Lung microvascular endothelial cell (primary cell): ENCODE results near the gene BTBD16. TPM values are rescaled to one million over a fixed set of nuclear protein-coding genes. Genes with fewer than 3 reads are reported as not detected.
A peak's percentile ranks its signal among the peaks of the same experiment; 100 is the strongest.

Experiments used
- DNase-seq, 2 donors: peaks; one replicate each; pipeline versions ENCODE4 v3.0.0 to v3.0.0-alpha.2; 2010; ENCODE audit warnings: low read depth in 2 of 2
- total RNA-seq: library from RNA; depleted of rRNA; stranded (reverse); fragments of >200 nt; gene quantifications from 2 replicates; pipeline ENCODE4 v1.2.1, GENCODE V29; 2014

The BTBD16 gene
- total RNA-seq, 1 donor from 2014 or later = not detected

DNA sequence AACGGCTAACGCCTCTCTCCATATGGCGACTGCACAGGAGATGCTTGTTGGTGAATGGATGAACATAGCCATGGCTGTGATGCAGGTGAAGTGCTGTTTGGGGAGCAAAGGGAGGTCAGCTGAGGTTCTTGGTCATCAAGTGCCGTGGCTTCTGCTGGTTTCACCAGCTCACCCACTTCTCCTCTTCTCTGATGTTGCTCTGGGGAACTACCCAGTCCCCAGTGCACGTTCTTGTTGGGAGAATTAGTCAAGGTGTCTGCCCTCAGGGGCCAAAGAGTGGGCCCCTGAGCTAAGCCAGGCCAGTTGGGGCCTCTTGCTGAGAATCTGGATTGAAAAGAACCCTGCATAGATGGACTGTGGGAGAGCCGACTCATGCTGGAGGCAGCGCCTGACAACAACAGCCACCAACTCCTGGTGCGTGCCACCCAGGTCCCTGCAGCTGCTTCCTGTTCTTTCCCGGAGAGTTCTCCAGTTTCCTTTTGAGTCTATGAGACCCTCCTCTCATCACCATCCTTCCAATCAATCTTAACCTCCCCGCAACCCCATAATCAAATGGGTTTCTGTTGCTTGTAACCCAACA, 3.0 kb downstream of the BTBD16 start:
- DNase-seq = peak in 1 of 2 donors; percentile 50

DNA sequence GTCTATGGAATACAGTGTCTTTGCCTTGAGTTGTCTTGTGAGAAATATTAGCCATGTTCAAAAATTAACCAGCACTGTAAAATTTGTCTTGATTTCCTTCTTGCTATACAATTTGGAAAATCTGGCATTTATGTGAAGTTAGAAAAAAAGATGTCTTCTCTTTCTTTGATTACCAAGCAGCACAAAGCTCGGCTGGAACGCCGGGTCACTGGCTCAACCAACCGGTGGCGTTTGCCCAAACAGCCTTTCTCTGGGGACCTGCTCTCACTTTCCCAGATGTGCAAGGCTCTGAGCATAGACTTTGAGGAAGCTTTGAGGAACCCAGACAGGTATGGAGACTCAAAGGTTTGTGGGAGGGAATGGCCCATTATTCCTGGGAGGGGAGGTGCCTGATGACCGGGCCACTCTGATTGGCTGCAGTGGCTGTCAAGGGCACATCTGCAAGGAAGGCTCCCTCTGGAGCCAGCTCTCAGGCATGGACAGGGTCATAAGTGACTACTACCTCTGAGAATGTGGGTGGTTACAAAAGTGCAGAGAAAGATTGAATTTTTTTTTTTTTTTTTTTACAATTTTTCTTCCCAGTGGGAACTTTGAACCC, 5.6 kb downstream of the BTBD16 start:
- DNase-seq = no peak

DNA sequence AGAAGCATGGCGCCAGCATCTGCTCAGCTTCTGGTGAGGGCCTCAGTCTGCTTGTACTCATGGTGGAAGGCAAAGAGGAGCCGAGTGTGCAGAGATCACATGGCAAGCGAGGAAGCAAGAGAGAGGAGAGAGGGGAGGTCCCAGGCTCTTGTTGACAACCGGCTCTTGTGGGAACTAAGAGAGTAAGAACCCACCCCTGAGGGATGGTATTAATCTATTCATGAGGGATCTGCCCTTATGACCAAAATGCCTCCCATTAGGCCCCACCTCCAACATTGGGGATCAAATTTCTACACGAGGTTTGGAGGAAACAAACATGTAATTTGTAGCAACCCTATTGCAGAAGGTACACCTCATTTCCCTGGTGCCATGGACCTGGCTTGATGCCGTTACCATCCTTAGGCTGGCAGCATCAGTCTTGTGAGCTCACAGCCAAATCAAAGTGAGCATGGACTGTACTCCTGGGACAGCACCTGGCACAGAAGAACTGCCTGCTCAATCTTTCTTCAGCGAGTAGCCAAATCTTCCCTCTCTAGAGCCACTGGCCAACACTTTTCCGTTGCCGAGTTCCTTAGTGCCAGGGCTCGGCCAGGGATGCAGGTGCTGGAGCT, 6.5 kb downstream of the BTBD16 start:
- no peak for DNase-seq

DNA sequence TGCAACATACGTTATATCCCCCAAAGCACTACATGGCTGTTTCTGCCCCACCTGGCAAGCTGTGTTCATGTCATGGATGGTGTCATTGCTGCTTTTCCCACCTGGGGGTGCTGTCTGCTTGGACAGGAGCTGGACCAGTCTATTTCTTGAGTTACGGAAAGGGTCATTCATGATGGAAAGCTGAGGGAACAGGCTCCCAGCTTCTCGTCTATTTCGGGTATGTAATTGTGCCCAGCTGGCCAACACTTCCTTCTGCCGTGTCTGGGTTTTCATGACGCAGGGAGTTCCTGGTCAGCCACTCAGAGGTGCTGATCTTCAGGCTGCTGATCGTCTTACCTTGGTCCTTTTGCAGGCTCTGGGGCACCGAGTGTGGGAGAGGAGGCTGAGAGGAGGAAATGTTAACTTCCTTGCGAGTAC, 8.6 kb downstream of the BTBD16 start:
- peak; percentile 72 to 73 for DNase-seq

DNA sequence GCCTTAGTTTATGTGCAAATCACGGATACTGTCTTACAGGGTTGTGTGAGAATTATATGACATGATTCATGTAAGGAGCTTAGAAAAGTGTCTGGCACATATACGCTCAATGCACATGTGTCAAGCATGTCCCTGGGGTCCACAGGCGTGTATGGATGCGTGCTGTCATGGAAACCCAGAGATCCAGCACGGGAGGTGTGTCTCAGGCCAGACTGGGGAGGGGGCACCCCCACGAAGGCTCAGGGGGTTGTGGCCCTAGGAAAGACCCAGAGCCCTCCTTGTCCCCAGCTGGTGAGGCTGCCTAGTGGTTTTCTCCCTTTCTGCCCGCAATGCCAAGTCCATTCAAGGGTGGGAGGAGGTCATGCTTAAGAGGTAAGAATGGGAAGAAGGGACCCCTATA, 9.1 kb downstream of the BTBD16 start:
- DNase-seq = no peak

DNA sequence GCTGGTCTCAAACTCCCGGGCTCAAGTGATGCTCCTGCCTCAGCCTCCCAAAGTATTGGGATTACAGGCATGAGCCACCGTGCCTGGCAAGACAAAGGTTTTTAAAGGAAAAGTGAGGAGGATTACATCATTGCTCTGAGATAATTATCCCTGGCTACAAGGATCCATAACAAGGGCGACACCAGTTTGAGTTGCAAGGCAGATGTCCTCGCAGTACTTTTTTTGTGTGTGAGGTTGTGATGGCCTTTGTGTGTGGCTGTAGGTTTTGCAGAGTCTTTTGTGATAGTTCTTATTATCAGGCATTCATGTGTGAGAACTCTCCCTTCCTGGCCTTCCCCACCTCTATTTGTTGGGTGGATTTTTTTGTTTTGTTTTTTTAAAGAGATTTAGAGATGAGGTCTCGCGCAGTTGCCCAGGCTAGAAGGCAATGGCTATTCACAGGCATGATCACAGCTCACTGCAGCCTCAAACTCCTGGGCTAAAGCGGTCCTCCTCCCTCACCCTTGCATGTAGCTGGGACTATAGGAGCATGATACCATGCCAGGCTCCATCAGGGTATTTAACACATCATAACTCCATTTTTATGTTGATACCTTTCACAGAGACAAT, 10.0 kb downstream of the BTBD16 start:
- no peak for DNase-seq

DNA sequence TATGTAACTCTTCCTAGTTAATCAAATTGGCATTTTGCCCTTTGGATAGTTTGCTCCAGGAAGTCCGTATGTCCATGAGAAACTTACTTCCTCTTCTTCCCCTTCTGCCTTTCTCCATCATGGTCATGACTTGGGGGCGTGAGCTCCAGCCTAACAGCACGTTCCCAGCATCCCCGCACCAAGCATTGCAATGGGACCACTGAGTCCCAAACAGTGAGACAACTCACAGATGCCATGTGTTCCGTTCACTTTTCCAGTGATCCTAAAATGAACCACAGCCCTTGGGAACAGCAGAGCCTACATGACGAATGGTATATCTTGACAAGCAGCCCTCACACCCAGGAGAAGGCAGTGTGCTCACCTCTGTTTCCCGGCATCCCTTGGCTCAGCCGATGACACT, 10.7 kb downstream of the BTBD16 start:
- DNase-seq = no peak

DNA sequence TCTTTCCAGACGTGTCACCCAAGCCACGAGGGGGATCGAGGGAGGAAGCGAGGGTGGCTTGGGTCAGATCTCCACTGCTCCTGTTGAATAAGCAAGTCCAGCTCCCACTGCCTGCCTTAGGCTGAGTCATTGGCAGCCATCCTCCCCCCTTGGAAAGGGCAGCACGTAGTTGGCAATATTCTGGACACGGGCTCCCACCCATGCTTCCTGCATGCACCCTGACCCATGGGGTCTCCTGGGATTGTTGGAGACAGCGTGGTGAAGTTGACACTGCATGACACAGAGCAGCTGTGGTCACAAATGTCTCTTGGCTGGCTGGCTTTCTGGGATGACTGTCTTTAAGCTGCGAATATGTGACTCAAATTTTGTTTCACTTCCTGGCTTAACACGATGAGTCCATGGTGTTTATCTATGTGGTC, 11.2 kb downstream of the BTBD16 start:
- DNase-seq = peak in 1 of 2 donors; percentile 61

DNA sequence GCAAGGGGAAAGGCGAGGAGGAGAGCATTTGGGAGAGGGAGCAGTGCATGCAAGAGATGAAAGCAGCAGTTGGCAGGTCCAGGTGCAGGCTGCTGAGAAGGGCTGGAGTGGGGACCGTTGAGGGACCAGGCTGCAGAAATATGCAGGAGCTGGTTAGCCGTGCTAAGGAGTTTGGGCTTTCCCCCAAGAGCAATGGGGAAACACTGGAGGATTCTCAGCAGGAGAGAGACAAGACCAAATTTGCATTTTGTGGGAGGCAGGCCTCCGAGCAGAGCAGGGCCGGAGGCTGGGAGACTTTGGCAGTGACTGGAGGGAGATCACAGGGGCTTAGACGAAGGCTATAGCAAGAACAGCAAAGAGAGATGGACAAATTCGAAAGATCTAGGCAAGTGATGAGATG, 11.8 kb downstream of the BTBD16 start:
- DNase-seq = no peak

DNA sequence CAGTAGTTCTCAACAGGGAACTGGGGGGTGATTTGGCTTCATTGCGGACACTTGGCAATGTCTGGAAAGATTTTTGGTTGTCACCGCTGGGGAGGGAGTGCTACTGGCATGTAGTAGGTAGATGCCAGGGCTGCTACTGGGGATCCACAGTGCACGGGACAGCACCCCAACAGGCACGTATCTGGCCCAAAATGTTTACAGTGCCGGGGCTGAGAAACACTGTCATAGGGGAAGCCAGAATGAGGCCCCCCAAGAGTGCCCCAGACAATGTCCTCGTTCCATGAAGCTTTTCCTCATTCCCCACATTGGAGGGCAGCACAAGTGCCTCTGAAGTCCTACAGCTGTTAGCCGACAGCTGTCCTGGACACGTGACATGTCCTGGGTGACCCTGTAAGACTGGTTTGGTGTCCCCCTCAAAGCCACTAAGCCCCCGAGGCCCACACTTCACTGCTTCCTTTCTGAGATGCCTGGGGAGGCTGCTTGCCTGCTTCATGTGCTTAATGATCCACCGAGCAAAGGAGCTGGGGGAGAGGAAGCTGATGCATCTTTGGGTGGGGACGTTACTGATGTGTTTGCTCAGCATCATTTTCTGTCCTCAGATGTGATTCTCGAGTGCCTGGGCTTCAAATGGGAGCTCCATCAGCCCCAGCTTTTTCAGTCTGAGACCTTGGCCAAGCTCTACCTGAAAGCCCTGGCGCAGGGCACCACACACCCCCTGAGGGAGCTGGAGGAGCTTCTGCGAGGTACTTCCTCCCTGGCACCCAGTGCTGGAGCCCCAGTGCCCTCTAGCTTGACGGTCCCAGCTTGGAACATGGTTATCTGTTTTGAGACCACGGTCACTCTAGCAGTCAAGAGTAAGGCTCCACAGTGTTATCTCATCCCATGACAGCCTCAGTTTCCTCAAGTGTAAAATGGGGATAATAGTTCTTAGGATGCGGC, 14.7 kb downstream of the BTBD16 start:
- no peak for DNase-seq

DNA sequence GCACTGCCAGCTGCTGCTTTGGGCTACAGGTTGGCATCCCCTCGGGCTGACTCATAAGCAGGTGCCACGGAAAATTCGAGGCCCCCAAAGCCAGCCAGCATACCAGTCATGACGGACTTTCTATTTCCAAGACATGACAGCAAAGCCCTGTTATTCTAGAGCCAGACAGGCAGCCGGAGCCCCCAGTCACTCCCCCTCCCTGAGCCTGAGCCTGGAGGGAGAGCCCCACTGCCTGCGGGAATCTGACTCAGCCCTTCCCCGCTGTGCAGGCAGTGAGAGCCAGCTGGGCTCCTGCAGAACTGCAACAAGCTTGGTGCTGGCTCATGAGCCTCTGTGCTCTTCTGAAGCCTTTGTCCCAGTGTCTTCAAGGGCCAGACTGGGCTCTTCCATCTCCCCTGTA, 15.8 kb downstream of the BTBD16 start:
- DNase-seq = peak in 1 of 2 donors; percentile 62

DNA sequence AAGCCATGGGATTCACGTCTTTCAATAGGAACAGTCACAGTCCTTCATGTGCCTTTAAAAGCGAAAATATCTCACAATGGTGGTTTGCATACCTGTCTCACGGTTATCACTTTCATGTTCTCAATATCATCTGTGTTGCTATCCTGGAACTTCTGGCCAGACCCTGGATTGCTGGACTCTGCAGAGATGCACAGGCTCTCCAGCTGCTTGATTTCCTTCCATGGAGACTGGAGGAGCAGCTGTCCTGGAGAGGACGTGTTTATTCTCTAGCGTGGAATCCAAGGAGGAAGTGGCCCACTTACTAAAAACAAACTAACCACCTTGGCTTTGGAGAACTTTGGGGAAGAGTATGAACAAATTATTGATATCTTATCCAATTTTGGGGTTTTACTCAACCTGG, 16.5 kb downstream of the BTBD16 start:
- DNase-seq = no peak

DNA sequence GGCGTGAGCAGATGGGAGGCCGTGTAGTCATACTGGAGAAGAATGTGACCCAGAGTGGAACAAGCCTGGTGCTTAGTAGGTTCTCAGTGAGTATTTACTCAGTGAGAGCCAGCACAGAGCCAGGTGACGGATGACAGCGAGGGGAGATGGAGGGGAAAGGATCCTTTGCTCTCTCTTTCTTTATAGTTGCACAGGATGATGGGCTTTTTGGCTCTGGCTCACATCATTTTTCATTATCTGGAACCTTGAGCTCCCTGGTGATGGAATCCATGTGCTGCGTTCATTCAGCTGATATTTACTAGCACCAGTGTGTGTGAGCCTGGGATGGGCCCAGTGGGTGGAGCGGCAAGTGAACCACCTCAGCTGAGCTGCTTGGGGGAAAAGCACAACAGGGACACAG, 17.2 kb downstream of the BTBD16 start:
- no peak for DNase-seq

DNA sequence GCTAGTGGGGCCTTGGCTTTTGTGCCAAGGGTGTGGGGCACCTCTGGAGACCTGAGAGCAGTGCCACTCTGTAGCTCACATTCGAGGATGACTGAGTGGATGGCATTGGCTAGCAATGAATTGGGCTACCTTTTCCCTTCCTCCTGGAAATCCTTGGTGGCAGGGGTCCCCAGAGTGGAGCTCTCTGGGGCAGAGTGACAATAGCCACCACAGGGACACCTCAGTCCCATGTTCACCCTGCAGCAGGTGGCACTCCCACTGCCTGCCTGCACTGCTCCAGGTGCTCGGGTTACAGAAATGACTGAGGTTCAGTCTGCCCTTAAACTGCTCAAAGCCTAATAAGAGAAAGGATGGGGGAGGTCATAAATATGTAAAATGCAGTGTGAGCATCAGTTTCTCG, 17.8 kb downstream of the BTBD16 start:
- DNase-seq = no peak

DNA sequence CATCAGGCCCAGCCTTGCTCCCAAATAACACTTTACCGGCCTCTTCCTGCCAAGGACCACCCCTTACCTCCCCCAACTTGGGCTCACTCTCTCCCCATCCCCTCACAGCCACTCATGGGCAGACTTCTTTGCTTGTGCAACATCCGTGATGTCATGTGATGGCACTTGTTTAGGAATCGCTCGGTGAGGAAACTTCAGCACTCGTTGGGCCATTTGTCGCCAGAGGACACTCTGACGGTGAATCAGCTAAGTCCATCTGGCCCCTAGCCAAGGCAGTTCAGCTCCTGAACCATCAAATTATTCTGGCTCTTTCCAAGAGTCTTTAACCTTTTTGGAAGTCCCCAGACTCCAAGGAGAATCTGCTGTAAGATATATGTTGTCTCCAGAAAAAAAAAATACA, 19.2 kb downstream of the BTBD16 start:
- peak in 1 of 2 donors; percentile 31 for DNase-seq

DNA sequence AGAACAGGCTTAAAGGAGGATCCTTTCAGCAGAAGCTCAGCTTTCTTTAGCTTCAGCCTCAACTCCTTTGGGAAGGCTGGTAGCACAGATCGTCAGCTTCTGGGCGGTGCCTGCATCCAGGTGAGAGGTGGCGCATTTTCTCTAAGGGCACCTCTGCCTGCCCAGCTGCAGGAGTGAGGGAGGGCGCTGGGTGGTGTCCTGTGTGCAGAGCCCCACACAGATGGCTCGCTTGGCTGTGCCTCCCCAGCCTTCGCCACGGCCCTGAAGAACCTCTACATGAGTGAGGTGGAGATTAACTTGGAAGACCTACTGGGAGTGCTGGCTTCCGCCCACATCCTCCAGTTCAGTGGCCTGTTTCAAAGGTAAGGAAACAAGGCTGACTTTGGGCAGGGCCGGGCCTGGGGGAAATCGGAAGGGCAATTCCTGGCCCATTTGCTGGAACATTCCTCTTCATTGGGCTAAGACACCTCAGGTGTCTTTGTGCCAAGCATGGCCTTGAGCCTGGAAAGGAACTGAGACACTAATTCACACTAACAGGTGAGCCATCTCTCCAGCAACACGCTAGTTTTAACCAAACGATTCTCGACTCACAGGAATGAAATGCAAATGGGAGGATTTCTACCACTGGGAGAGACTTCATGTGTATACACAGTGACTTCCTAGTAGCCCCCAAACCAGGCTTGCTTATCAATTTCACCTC, 19.9 kb downstream of the BTBD16 start:
- DNase-seq = no peak

DNA sequence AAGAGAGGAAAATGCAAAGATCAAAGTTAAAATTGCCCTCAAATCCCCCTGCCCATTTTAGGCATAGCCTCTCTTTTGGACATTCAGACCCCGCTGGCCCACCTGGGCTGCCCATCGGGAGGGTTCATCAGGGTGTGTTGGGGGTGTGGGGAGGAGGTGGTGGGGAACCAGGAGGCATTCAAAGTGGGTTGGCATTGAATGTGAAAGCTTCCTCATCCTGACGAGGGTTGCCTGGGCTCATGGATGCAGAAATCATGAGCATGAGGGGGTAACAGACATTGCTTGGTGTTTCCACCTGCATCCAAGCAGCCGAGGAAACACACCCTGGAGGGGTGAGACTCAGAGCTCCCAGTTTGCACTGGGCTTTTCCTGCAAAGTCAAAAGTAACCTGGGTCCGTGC, 20.6 kb downstream of the BTBD16 start:
- no peak for DNase-seq

DNA sequence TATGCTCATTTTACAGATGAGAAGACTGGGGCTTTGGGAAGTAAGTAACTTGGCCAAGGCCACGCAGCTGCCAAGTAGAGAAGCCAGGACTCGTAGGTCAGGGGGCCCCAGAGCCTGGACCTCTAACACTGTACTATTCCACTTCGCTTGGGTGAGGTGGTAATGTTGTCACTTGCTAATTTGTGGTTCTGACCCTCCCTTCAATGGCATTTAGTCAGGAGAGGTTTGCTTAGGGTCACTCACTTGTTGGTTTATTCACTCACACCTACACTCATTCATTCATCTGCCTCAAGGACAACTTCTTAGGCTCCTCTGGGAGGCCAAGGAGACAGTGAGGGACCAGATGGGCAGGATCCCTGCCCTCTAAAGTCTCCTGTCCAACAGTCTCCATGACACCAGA, 21.3 kb downstream of the BTBD16 start:
- no peak for DNase-seq

DNA sequence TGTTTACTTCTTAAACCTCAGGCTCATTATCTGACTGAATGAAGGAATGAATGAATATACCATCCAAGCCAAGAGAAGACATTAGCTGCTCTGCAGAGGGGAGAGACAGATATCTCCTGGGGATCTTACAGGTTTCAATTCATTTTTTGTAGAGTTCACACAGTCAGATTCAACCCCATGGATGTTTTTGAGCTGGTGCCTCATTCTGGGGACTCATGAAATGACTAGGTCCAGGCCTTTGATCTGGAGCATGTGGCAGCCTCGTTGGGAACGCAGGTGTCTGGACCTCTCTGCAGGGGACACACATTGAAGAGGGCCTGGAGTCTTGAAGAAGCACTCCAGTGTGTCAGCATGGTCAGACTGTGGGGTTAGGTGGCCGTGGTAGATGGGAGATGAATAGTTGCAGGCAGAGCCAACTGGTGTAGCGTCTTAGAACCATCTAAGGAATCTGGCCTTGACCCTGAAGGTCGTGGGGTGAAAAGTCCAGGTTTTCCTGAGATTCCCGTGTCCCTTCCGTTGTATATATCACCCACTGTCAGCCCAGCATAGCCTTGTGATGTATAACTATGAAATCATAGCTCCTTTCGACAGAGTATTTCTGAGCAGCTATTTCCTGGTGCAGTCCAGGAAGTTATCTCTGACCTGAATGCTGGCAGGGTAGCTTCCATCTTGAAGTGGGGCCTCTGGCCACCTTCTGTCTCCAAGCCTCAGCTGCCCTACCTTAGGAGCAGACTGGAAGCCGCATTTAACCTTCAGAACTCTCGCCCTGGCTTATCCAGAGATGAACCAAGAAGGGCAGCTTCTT, 22.3 kb downstream of the BTBD16 start:
- DNase-seq = peak in 1 of 2 donors; percentile 22

DNA sequence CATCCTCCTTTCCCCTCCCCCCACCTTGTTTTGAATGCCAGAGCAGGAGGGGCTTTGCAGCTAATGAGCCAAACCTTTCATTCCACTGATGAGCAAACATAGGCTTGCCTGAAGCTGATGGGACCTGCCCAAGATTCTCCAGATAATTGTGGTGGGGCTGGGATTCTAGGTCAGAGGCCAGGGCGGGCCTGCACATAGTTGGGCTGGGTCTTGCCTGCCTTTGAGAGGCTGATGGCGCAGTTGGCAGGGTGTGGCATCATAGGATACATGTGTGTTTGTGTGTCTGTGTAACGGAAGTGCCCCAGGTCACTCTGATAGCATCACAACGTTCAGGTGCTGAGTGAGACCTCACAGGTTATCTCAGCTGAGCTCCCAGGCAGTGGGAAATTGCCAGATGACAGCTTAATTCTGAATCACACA, 22.9 kb downstream of the BTBD16 start:
- DNase-seq = no peak
